DMS153 treated with DMSO at 0.1 percent for 48 hours (cell line): ENCODE results near the gene PTGIS.

Experiments used
- DNase-seq: peaks from one replicate; lab custom pipeline; 2025; ENCODE audit not compliant: unreplicated experiment; lab: John Stamatoyannopoulos, UW

Gene PTGIS

DNA sequence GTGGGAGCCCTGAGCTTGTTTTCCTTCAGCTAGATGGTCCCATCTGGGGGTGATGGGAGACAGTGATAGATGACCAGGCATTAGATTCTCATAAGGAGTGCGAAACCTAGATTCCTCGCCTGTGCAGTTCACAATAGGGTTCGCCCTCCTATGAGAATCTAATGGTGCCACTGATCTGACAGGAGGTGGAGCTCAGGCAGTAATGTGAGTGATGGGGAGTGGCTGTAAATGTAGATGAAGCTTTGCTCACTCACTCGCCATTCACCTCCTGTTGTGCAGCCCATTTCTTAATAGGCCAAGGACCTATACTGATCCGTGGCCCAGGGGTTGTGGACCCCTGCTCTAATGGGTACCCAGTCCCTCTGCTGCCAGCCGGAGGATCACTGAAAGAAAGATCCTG, 64.8 kb downstream of the PTGIS start:
- DNase-seq = no peak

- DNase-seq = no peak
These were observed 66.0 kb downstream of the PTGIS start for GRCh38 chr20:49501917-49502316.

DNA sequence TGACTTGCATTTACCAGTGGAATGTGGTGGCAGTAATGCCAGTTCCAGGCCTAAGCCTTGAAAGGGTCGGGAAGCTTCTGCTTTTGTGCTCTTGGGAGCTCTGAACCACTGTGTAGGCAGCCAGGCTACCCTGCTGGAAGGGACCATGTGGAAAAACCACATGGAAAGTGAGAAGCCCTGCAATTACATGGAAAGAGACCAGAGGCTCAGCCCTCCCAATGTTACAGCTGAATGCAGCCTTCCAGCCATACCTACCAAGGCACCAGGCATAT, 70.6 kb downstream of the PTGIS start:
- DNase-seq = no peak

DNA sequence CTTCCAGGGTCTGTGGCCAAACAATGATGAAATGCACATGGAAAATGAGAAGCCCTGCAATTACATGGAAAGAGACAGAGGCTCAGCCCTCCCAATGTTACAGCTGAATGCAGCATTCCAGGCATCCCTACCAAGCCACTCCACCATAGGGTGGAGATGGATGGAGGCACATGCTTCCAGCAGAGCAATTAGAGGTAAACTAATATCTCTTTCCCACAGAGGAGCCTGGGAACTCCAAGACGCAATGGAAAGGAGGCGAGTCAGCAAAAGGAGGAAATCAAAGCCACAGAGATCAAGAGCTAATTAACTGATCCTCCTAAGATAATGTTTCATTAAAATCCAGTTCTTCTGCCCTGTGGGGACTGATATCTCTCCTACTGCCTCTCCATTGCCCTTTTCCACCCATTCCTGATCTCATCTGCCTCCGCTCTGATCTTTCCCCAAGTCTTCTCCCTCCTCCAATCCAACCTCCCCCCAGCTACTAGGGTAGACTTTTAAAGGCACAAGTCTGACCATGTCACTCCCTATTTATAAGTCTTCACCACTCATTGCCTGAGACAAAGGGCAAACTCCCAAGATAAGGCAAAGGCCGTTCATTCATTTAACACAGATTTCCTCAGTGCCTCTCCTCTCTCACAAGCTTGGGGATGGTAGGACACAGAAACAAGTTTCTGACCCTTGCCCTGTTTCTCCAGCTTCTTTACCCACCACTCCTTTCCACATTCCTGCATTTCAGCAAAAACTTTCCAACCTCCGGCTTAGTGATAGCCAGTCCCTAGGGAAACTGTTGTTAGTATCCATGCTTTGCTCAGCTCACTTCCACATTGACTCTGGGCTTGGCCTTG, 71.2 kb downstream of the PTGIS start:
- DNase-seq = no peak

GRCh38 chr20:49496043-49496442, 71.9 kb downstream of the PTGIS start:
- no peak for DNase-seq

DNA sequence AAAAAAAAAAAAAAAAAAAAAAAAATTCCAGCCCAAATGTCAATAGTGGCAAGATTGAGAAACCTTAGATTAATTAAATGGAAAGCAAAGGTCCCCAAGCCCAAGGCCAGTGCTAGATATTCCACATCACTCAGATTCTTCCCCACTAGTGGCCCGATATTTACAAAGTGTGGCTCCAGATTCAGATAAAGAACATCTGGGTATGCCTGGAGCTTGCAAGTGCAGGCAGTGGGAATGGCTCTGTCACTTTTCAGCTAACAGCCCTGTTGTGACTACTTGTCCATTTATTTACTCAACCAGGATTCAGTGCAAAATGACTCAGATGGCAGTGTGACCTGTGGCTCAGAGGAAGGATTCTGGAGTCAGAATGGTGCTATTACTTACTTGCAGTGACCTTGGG, 77.2 kb downstream of the PTGIS start:
- DNase-seq = no peak

GRCh38 chr20:49489688-49490087, 78.2 kb downstream of the PTGIS start:
- DNase-seq = no peak

DNA sequence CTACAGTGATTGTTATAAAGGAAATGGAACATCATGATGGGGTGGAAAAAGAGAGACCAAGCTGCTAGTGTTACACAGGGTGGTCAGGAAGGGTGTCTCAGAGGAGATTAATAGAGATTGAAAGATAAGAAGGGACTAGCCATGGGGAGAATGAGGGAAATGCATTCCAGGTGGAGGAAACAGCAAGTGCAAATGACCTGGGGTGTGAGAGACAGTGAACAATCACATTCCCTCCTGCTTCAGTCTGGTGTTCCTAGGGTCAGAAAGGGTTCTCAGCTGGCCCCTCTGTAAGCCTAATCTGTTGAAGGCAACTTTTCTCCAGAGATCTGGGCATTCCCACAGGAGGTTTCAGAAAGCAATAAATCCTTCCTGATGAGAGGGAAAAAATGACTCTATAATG, 81.9 kb downstream of the PTGIS start:
- no peak for DNase-seq

DNA sequence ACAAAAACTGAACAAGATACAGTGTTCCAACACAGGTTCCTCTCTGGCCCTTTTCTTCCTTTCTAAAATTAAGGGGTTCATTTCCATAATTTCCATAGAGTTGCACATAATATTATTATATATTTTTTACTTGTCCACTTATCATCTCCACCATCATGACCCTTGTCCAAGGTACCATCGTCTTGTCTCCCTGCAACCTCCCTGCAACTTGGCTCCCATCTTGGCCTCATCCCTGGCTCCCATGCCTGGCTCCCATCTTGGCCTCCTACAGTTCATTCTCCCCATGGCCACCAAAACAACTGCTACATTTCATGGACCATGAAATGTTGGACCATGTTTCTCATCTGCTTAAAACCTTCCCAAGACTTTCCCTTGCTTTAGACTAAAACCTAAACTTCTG, 82.4 kb downstream of the PTGIS start:
- DNase-seq = no peak

DNA sequence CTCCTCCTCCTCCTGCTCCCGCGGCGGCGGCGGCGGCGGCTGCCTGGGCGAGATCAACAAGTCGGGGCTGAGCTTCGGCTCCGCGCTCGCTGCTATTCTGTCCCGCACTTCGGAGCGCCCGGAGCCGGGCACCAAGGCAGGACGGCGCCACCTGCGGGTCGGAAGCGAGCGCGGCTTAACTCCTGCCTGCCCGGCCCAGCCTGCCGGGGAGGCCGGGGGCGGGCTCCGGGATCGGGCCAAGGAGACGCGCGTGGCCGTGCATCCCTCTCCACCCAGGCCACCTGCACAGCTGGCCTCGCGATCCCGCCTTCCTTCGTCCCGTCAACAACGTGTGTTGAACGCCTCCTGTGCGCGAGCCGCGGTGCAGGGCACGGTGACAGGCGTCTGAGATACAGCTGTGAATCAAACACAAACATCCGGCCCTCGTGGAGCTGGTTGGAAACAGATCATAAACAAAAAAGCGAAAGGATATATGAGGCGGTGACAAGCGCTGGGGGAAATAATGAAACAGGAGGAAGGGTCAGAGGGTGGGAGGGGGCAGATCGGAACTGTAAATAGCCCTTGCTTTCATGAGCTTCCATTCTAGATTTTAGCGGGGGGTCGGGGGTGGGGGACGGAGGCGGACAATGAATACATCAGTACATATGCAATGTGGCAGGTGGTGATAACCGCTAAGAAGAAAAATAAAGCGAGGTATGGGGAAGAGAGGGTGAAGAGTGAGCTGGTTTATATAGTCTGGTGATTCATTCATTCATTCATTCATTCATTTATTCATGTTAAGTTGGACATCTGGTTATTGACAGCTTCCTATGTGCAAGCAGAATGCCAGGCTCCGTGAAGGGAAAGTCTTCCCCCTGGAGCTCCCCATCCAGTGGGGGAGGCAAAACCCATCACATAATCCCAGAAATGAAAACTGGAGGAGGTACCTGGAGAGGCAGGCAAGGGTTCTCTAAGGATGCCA, 83.5 kb downstream of the PTGIS start:
- DNase-seq = peak; percentile 72

DNA sequence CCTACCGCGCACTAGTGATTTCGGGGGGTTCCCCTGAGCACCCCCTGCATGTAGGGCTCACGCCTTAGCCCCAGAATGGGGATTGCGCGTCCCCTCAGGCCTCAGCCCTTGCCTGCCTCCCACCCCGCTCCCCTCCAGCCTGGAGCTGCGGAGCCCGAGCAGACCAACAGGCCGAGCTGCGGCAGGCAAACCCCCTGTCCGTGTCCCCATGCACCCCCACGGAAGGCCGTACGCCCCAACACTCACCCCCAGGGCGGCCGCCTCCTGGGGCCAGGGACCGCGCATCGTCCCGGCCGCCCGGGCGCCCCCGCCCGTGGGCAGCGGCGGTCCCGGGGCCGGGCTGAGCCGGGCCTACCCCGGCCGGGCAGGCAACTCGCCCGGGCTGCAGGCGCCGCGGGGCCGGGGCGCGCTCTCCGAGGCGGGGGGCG, 84.2 kb downstream of the PTGIS start:
- no peak for DNase-seq

DNA sequence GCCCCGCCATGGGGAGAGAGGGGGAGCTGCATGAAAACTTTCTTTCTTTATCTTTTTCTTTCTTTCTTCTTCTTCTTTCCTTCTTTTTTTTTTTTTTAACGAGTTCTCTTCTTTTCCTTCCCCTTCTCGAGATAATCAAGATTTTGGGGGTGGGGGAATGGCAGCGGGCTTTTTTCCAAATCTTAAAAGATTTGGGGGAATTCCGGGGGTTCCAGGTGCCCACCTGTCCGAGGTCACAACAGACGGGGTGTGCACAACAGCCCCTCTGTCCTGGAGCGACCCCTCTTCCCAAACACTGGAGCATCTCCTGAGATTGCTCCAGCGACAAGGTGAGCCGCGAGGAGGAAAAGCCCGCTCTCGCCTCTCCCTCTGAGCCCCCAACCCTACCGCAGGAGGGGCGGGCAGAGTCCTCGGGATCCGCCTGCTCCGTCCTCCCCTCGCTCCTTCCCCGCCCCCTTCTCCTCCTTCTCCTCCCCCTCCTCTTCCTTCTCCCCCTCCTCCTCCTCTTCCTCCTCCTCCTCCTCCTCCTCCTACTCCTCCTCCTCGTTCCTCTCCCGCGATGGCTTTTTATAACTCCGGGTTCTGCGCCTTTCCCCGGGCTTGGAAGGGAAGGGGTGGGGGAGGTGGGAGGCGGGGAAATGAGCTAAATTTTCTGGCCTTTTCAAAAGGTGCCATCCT, 84.8 kb downstream of the PTGIS start:
- no peak for DNase-seq

- no peak for DNase-seq
These were observed 85.3 kb downstream of the PTGIS start, which contains the start of gene KCNB1 for GRCh38 chr20:49482621-49483017. TSS of gene KCNB1 (minus strand) at chr20:49482668. CDS start at chr20:49482480, 188 bp downstream.

DNA sequence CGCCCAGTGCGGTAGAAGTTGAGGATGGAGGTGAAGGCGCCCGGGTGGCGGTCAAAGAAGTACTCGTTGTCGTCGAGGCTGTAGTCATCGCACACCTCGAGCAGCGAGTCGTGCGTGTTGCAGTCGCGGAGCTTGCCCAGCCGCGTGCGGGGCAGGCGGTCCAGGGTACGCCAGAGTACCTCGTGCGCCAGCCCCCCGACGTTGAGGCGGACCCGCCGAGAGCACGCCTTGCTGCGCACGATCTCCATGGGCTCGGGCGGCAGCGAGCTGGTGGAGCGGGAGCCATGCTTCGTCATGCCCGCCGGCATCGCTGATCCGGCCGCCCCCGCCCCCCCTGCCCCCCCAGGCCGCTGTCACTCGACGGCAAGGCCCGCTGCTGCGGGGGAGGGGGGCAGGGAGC, 85.8 kb downstream of the PTGIS start:
- DNase-seq = no peak

GRCh38 chr20:49481116-49481515, 86.8 kb downstream of the PTGIS start:
- DNase-seq = no peak

DNA sequence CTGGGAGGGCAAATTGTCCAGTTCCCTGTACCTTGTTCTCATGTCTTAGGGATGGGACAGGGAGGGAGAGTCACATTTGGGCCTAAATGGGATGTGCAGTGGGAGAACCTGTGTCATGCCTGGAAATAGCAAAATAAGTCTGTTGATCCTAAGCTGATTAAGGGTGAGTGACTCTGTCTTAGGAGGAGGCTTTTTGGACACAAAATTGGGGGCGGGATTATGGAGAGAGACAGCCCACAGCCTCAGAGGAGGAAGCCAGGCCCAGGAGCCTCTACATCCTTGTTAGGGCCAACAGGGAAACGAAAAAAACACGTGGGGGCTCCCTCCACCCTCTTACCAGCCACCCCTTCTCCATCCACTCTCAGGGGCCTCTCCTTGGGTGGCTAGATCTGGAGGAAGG, 87.7 kb downstream of the PTGIS start:
- DNase-seq = no peak

DNA sequence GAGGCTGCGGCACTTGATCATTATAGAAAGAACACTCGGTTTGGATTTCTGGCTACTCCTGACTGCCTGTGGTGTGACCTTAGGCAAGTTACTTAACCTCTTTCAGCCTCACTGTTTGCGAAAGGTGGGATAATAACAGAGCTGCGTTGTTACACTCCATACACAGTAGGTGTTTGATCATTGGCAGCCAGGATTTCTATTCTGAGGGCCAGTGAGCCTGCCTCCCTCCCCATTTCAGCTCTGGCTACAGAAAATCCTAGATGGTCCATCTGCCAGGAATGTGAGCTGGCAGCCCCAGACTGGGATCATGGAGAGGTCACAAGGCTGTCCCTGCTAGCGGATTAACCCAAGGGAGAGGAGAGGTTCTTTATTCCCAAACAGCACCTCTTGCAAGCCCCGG, 88.2 kb downstream of the PTGIS start:
- DNase-seq = no peak

- DNase-seq = no peak
These were observed 88.9 kb downstream of the PTGIS start for GRCh38 chr20:49478754-49479689.

DNA sequence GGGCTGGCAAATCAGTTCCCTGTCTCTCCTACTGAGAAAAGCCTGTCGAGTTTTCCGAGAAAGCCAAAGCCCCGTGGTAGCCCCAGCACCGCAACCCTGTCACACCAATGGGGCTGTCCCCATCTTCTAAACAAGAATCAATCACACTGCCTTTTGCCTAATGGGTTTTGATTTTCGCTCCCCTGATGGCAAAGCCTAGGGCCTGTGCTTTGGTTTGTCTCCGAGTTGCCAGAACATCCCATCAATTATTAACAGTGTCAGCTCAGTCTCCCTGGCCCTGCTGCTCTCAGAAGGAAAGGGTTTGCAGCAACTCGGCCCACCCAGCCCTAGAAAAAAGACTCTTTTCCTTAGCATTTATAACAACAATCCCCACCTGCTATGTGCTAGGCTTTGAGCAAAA, 89.7 kb downstream of the PTGIS start:
- DNase-seq = no peak

DNA sequence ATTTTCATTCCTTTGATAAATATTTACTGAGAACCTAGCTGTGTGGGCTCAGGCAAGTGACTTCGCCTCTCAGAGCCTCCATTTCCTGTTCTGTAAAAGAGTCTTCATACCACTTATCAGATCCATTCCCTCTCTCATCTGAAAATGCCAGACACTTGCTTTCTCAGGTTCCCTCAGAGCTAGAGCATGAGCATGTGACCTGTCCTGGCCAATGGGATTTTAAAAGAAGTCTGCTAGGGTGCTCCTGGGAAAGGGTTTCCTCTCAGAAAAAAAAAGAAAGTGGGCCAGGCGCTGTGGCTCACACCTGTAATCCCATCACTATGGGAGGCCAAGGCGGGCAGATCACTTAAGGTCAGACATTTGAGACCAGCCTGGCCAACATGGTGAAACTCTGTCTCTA, 90.7 kb downstream of the PTGIS start:
- no peak for DNase-seq

- no peak for DNase-seq
These were observed 92.0 kb downstream of the PTGIS start for GRCh38 chr20:49476016-49476355.
